HG02884 (cell line): ENCODE measurements around the gene CRY1.
A peak's percentile ranks its signal among the peaks of the same experiment; 100 is the strongest.

Source experiments
- ATAC-seq: cut with Tn5 transposase; IDR thresholded peaks from one replicate; pipeline ENCODE4 v1.9.1; 2021; ENCODE audit warnings: mild to moderate bottlenecking, moderate library complexity; ENCODE audit not compliant: unreplicated experiment

CRY1 gene

DNA sequence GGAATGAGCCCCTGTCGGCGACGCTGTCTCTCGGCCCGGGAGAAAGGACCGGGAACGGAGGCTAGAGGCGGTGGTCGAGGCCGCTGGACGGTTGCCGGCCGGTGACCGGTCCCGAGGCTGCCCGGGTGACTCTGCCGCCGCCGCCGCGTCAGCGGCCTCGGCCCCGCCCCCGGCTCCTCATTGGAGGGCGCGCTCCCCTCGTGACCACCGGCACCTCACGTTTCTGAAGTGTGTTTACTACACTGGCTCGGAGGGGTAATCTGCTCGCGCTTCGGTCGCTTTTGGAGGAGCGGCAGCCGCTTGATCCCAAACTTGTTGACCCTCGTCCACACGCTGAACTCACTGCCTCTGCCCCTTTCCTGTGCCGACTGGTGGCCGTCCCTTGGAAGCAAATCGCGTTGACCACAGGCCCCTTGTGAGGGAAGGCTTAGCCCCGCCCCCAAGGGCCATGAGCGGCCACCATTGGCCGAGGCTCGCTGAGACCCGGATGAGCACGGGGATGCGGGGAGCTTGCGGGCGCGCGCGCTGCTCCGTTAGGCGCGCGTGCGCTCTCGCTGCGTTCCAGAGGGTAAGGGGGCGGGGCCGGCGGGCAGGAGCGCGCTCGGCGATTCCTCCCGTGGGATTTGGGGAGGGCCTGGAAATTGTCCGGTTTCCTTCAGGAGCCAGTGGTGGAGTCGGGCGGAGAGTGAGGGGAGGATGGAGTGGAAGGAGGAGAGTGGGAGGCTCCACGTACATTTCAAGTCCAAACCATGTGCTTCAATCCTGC lies at the start of gene CRY1:
Gene CRY1, minus strand, starts transcription at position 133 of the 766 bp plus-strand sequence. CDS start 588 bp downstream, outside the sequence.
- ATAC-seq = peak; percentile 82

DNA sequence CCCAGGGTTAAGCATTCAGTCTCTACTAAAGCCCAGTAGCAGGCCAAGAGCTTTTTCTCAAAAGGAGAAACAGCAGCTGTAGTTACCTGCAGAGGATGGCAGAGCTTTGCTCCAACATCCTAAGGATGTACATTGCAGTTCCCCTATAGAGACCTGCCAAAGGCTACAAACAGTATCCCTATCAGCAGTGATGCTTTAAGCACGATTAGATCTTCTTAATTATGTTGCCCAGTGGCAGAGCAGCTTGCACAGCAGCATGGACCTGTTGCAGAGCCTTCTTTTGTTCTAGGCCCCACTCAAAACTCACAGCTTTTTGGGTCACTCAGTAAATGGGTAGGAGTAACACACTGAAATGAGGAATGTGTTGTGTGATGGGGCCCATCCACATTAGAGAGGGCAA lies 46.4 kb upstream of the CRY1 start:
- ATAC-seq = no peak

DNA sequence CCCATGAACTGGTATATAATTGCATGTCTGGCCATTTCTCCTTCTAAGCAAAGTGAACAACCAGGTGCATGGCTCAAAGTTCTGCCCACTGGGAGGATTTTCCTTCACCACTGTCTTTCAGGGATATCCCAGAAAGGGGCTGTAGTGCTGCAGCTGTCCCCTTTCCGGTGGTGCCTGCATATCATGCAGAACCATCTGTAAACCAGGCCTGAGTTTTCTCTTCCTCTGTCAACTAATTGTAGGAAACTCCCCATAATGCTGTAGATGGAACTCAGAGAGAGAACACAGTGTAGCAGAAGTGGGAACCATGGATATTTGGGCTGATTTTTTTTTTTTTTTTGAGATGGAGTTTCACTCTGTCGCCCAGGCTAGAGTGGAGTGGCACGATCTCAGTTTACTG lies 45.6 kb upstream of the CRY1 start:
- ATAC-seq = no peak

DNA sequence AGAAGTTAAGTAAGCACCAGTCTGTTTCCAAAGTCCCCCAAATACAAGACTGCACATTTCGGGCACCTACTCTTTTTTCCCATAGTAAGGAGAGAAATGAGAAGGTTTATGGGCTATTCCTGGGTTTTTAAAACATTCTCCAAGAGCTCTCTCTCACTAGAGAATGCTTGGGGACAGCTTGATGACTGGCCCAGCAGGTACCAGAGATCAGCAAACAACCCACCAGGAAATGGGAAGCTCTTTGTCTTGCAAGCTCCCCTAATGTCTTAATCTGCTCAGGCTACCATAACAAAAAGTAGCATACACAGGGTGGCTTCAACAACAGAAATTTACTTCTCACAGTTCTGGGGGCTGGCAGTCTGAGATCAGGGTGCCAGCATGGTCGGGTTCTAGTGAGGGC lies 41.8 kb upstream of the CRY1 start:
- ATAC-seq = no peak

DNA sequence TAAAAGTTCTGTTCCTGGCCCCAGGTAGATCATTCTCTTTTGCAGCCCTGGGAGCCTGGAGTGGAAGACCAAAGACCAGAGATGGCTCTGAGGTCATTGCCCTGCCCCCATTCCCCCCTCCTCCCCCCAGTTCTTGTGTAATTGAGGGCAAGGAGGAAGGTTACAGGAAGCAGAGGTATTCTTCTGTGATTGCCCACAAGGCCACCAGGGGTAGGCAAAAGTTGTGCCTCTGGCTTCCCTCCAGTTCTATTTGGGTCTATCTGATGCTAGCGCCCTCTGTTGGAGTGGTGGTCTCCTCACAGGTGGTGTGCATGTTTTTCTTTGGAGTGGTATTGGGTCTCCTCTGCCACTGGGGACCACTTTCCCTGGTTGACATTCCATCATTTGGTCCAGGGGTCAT lies 41.2 kb upstream of the CRY1 start:
- ATAC-seq = no peak

DNA sequence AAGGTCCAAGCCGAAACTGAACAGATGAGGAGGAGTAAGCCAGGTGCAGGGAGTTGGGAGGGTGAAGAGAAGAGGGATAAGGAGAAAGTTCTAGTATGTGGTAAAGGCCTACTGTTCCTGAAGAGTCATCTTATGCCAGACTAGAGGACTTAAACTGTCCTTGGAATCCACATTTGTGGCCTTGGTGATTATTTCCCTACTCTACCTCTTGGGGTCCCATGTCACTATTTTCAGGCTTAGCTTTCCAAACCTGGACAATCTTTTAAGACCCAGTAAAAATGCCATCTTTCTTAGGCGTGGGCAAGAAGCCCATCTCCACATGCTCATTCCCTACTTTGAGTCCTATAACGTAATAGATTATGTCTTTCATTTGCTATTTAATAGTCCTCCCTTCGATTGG lies 40.1 kb upstream of the CRY1 start:
- ATAC-seq = no peak

DNA sequence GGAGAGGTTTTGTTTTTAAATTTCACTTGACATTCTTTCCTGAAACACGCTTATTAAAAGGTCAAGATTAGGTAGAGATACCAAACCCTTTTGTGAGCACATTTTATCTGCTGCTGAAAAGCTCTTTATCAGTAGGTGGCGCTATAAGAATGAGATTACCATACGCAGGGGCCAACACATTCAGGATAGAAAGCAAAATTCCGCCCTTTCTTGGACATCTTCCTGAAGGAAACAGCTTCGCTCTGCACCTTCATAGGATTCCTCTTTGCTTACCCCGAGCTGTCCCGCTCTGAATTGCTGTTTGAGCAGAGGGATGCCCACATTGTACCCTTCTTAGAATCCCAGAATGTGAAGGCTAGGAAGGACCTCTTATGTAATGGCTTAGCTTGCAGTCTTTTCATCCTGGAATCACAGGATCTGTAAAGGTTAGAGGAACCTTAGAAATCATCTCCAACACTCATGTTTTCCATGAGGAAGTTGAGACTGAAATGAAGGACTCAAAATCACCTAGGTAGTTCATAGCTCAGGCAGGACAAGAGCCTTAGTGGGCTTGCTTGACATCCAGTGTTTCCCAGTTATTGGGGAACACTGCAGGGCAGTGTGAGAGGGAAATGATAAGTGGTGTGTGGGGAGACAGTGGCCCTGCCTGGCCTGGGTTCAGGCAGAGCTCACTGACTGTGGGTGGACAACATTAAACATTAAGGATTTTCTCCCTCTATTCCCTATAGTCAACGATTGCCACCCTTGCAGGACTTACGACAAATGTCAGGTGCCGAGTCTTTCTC lies 38.7 kb upstream of the CRY1 start:
- no peak for ATAC-seq

DNA sequence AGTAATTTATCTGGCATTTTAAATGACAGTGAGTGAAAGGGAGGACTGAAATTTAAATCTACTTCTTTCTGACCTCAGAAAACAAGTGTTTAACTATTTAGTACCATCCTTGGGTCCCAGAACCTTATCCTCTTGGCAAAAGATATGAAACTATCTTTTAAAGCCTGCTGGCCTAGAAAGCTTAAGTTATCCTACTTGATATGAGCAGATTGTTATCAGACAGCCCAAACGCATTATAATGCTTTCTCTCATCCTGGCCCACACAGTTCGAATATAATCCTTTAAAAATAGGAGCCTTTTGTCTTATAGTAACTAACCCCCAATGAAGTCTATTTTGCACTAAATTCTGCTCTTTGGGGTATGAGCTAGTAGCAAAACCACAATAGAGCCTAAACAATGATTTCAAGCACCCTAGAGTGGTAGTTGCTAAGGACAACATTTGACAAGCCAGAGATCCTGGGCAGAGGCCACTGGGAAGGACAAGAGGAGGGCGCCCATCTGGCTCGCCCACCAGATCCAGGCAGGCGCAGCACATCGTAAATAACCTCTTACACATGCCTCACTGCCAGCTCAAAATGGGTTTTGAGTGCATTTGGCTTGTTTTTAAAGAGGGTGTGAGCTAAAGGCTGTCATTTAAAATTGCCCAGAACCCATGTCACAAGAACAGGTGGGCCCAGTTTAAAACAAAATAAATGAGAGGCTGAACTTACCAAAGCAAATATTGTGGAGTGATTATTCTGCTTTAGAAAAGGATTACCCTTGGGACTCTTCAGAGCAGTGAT lies 37.7 kb upstream of the CRY1 start:
- ATAC-seq = no peak

DNA sequence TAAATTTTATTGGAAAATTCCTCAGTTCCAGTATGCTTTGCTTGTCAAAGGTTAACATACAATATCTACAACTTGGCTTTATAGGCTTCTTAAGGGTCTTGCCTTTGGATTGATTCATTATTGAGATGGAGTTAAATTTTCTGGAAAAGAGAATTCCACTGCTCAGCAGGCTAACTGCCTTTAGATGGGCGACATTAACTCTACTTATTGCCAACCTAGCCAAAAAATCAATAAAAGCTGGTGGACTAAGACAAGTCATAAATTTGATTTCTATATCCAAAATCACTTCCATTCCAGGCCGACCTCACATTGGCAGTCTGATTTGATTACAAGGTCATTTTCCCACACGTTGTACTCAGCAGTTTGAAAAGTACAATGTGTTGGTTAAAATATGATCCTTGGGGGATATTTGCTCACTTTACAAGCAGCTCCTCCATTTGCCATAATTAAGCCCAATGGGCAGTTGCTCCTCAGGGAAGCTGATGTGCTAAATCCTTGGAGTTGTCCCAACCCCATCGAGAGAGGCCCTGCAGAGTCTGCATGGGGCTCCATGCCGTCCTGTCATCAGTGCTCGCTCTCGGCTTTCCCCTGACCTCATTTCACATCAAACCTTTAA lies 36.1 kb upstream of the CRY1 start:
- no peak for ATAC-seq

DNA sequence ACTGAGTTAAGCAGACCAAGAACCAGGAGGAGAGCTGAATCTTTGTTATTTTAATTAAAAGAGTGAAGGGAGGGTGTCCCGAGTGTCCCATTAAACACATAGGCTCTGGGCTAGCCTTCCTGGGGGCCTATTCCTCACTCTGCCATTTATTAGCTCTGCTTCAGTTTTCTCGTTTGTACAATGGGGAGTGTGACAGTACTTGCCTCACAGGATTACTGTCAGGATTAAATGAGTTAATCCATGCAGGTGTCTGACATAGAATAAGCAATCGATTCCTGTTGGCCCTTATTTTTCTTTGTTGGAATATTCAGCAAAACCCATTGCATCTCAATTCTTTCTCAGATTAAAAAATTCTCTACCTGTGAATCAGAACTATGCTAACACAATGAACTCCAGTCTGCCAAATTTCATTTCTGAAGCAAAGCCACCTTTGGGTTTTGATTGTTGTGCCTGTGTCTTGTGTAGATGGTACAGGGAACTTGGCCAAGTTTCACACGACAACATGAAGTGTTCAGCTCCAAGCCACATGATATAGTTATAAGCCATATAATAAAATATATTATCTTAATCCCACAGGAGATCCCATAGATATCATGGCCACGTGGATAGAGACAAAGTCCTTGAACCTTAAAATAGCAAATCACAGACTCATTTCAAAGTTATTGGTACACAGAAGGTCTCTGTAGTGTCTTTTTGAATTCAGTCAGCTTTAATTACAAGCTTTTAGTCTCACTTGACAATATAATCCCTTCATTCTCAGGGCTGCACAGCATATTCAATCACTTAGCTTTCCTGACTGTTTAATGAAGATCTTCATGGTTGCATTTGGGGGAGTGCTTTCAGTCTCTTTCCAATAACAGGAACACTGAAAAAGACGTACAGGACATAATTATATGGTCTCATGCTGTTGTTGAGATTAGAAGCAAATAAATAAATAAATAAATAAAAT lies 34.4 kb upstream of the CRY1 start:
- no peak for ATAC-seq

DNA sequence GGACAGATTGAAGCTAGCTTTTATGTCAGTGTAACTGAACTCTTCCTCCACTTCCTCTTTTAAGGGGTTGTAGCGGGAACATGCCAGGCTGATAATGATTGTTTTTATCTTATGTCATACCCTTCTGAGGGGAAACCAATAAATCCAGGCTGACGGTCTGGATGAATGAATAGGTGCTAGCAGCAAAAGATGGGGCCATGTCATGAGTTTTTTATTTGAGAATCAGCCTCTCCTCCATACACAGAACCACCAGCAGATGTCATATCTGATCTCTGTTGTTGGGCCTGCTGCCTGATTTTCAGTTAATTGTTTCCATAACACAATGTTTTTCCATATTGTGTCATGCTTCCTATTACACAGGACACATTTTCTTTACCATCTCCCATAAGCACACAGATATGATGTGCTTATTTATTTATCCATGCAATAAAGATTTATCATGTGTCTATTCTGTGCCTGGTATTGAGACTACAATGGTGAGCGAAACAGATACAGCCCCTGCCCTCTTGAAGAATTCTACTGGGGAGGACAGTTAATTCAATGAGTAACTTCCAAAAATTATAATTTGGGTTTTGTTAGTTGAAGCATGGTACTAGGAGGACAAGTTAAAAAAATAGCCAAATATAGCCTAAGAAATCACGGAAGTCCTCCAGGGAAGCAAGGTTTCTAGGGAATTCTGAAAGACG lies 33.6 kb upstream of the CRY1 start:
- ATAC-seq = no peak

DNA sequence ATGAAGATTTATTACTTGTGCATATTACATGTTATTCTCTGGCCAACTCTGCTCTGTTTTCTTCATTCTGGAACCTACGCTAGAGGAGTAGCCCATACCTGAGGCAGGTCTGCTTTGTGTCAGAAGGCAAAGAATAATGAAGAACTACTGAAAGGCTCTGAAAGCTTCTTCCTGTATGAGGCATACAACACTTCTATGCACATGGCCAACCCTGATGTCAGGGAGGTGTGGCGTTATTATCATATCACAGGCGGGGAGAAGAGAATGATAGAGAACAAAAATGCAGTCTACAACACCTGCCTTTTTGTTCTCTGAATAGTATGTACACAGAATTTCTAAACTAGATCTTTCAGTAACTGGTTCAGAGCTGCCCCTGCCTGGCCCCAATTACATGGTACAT lies 32.5 kb upstream of the CRY1 start:
- no peak for ATAC-seq

DNA sequence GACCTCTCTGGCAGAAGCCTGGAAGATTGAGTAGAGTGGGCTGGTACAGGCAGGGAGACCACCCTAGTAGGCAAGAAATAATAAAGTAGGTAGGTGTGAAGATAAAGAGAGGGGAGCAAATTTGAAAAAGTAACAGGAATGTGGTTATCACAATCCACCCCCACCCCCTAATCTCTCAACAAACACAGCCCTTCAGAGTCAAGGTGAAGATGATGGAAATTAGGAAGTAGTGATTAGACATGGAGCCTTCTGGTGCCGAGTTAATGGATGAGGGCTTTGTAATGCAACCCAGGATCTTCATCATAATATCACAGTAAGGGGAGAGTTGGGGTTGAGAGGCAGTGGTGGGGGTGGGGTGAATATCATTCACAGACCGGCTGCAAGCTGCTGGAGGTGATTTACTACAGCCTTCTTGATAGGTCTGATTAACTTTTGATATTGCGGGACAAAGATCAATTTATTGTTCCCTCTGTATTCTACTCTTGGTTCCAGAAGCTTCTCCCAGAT lies 29.2 kb upstream of the CRY1 start:
- no peak for ATAC-seq

DNA sequence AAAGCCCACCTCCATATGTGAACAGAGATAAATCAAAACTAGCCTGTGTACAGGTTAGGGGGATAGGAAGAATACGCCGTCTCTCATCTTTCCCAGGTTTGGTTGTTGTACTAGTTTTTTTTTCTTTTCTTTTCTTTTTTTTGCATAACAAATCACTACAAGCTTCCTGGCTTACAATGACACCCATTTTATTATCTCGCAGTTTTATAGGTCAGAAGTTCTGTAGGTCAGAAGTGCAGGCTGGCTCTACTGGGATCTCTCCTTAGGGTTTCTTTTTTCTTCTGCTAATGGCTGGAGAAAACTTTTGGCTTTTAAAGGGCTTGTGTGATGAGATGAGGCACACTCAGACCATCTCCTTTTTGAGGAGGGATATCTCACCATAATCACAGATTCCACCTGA lies 25.7 kb upstream of the CRY1 start:
- no peak for ATAC-seq

DNA sequence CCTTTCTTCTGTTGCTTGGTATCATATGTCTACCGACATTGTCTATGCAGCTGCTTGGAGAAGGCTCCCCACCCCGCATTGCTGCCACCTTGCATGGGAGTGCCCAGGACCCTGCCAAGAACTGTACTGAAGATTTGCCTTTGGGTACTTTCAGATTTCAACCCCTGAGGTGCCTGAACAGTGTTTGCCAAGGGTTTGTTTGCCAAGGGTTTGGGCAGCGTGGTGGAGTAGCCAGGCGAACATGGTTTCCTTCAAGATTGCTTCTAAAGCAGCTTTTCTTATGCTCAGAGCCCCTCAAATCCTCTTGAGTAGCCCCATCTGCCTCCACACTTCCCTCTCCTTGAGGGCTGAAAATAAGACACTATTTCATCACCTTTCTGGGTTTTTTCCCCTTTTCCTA lies 25.3 kb upstream of the CRY1 start:
- ATAC-seq = no peak

DNA sequence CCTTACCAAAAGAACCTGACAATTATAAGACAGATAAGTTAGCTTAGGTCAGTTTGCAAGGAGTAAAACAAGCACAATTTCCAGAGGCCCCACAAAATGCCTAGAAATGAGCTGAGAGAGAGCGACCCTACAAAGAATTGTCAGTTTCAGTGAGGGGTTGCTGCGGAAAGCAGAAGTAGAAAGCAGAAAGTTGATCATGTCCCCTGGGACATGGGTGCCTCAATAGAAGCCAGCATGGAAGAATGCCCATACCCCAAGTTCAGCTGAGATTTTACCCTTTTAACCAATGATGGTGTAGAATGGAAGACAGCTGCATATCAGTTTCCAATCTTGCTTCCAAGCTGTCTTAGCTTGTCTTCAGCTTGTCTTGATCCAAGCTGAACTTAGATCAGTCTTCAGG lies 21.8 kb upstream of the CRY1 start:
- ATAC-seq = no peak

DNA sequence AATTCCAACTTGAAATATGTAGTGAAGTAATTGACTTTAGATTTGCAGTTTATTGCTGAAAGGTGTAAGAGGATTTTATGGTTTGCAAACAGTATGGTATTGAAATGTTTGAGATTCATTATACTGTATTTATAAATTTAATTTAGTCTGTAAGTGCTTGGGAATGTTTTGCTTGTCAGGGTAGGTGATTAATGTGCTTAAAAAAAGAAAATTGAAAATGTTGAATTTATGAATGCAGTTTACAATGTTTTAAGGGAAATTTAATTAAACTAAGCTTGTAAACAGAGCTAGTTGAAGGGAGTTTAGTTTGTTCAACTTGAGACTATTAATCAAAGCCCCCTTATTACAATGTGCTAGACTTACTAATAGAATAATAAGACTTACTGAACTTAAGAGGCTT lies 18.0 kb upstream of the CRY1 start:
- no peak for ATAC-seq

DNA sequence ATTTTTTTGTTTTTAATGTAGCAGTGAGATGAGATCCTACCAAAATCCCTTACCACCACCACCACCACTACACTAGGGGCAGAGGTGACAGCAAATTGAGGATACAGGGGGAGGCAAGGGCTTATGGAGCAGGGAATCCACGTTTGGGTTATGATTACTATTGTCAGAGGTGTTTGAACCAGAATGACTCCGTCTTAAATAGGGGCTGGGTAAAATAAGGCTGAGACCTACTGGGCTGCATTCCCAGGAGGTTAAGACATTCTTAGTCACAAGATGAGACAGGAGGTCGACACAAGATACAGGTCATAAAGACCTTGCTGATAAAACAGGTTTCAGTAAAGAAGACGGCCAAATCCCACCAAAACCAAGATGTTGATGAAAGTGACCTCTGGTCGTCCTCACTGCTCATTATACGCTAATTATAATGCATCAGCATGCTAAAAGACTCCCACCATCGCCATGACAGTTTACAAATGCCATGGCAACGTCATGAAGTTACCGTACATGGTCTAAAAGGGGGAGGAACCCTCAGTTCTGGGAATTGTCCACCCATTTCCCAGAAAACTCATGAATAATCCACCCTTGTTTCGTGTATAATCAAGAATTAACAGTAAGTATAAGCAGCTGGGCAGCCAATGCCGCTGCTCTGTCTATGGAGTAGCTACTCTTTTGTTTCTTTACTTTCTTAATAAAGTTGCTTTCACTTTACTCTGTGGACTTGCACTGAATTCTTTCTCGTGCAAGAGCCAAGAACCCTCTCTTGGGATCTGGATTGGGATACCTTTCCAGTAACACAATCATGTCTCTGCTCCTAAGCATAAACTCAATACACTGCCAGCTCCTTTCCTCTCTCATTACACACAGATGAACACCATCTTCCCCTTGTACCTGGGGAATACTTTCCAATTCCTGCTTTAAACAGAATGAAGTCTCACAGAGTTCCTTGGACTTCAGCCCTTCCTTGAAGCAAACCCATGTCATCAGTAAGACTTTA lies 16.7 kb upstream of the CRY1 start:
- no peak for ATAC-seq
